ENCODE results near the gene GRK7.

The GRK7 gene

GRCh38 chr3:141789281-141789680 is 26.1 kb downstream of the GRK7 start:
- DNase-seq (ENCODE audit: extremely low read depth, low read depth), result no peak
- no peak overlapping the region for H3K4me3 ChIP-seq (replicated peaks; ENCODE audit: low read depth, low read length)
- TF ChIP-seq CTCF (IDR thresholded peaks at IDR 0.05; ENCODE audit: low read depth, low read length, missing control alignments), result no peak

- no peak overlapping the region for H3K4me3 ChIP-seq (replicated peaks; ENCODE audit: low read depth, low read length)
- DNase-seq (ENCODE audit: extremely low read depth, low read depth), result no peak
- no peak for TF ChIP-seq CTCF (IDR thresholded peaks at IDR 0.05; ENCODE audit: low read depth, low read length, missing control alignments)
Observed at GRCh38 chr3:141790171-141790570, 27.0 kb downstream of the GRK7 start.

GRCh38 chr3:141792495-141792894 is 29.3 kb downstream of the GRK7 start:
- no peak for DNase-seq (ENCODE audit: extremely low read depth, low read depth)
- H3K4me3 ChIP-seq (replicated peaks; ENCODE audit: low read depth, low read length), result no peak overlapping the region
- TF ChIP-seq CTCF (IDR thresholded peaks at IDR 0.05; ENCODE audit: low read depth, low read length, missing control alignments), result no peak

GRCh38 chr3:141793476-141794260 is 30.5 kb downstream of the GRK7 start:
- DNase-seq (ENCODE audit: extremely low read depth, low read depth), result no peak
- TF ChIP-seq CTCF (IDR thresholded peaks at IDR 0.05; ENCODE audit: low read depth, low read length, missing control alignments), result no peak
- H3K4me3 ChIP-seq (replicated peaks; ENCODE audit: low read depth, low read length), result no peak overlapping the region

- no peak overlapping the region for H3K4me3 ChIP-seq (replicated peaks; ENCODE audit: low read depth, low read length)
Observed at GRCh38 chr3:141795276-141795675, 32.1 kb downstream of the GRK7 start.

GRCh38 chr3:141795741-141796080 is 32.5 kb downstream of the GRK7 start:
- H3K4me3 ChIP-seq (replicated peaks; ENCODE audit: low read depth, low read length), result no peak overlapping the region
- no peak for TF ChIP-seq CTCF (IDR thresholded peaks at IDR 0.05; ENCODE audit: low read depth, low read length, missing control alignments)
- DNase-seq (ENCODE audit: extremely low read depth, low read depth), result no peak

More at GRCh38 chr3:141795276-141795675, 32.1 kb downstream of the GRK7 start:
- no peak for DNase-seq (ENCODE audit: extremely low read depth, low read depth)
- no peak for TF ChIP-seq CTCF (IDR thresholded peaks at IDR 0.05; ENCODE audit: low read depth, low read length, missing control alignments)

All from HFF-Myc (cell line).